GM12878 (cell line): ENCODE data around the gene TFR2. TPM values are rescaled to one million over a fixed set of nuclear protein-coding genes. Genes with fewer than 3 reads are reported as not detected.

Source experiments
- ATAC-seq: fragments of 200-7000 bp; cut with Tn5 transposase; 3 replicates; pipeline ENCODE4 v1.9.1; 2020; ENCODE audit warnings: mild to moderate bottlenecking, moderate library complexity
- BruUV-seq: library from RNA; stranded (reverse); fragments of 400-500 nt; replicated peaks from 2 replicates; lab custom pipeline; 2021; lab: Mats Ljungman, UMichigan
- CTCF ChIA-PET: fragments of 300-600 bp; sonication (Branson Sonifier 250); formaldehyde crosslinking; extraction: SDS; loops from one replicate; lab custom pipeline; 2021; ENCODE audit warnings: inconsistent platforms; lab: Yijun Ruan, JAX
- POLR2A ChIA-PET: fragments of 350-600 bp; formaldehyde crosslinking; extraction: SDS; loops from one replicate; lab custom pipeline; 2021; ENCODE audit warnings: inconsistent platforms; lab: Charles Lee
- RAD21 ChIA-PET: fragments of 300-600 bp; sonication (Branson Sonifier 250); formaldehyde crosslinking; loops from one replicate; lab custom pipeline; 2023; ENCODE audit warnings: antibody characterized with exemption; ENCODE audit not compliant: unreplicated experiment; lab: Charles Lee
- SMC1A ChIA-PET: fragments of 300-600 bp; sonication (Branson Sonifier 250); formaldehyde crosslinking; loops from one replicate; lab custom pipeline; 2023; ENCODE audit not compliant: unreplicated experiment, uncharacterized antibody; lab: Charles Lee
- DNase-seq: peaks from one replicate; pipeline ENCODE4 v3.0.0-alpha.2; 2011; ENCODE audit warnings: low read depth, low spot score
- FAIRE-seq: peaks from 3 replicates; lab custom pipeline; 2011; peaks lifted over from hg19 to GRCh38; lab: Jason Lieb, UNC
- H2AFZ ChIP-seq: 2 replicates; pipeline ENCODE4 v1.6.0; 2011; ENCODE audit warnings: low read depth, low read length, control low read depth; ENCODE audit not compliant: control insufficient read depth
- H3K27ac ChIP-seq: 2 replicates; pipeline ENCODE4 v1.5.1; 2011; ENCODE audit warnings: control low read depth; ENCODE audit not compliant: control insufficient read depth, insufficient read depth
- H3K27me3 ChIP-seq, 2 experiments: replicated peaks in 1 of 2; 2 replicates each; pipeline versions ENCODE4 v1.6.0 to v1.6.1; 2011; ENCODE audit warnings: low read length in 1 of 2; ENCODE audit not compliant: control insufficient read depth in 2 of 2, insufficient read depth in 2 of 2
- H3K36me3 ChIP-seq, 2 experiments: 2 replicates each; pipeline ENCODE4 v1.5.1; 2011; ENCODE audit warnings: low read length in 1 of 2; ENCODE audit not compliant: control insufficient read depth in 2 of 2, insufficient read depth in 2 of 2
- H3K4me1 ChIP-seq: 2 replicates; pipeline ENCODE4 v1.6.1; 2011; ENCODE audit warnings: mild to moderate bottlenecking, low read length, moderate library complexity, mixed read lengths; ENCODE audit not compliant: control insufficient read depth, insufficient read depth
- H3K4me2 ChIP-seq: 2 replicates; pipeline ENCODE4 v1.6.0; 2011; ENCODE audit warnings: control low read depth; ENCODE audit not compliant: control insufficient read depth, insufficient read depth
- H3K4me3 ChIP-seq: fragments of 200-600 bp; sonication (generic); 2 replicates; pipeline ENCODE4 v1.5.1; 2016
- H3K79me2 ChIP-seq: 2 replicates; pipeline ENCODE4 v1.6.0; 2011; ENCODE audit warnings: low read length; ENCODE audit not compliant: control insufficient read depth, insufficient read depth
- H3K9ac ChIP-seq: 2 replicates; pipeline ENCODE4 v1.8.0; 2011; ENCODE audit warnings: low read length, control low read depth, mixed read lengths; ENCODE audit not compliant: control insufficient read depth, insufficient read depth
- H3K9me3 ChIP-seq: replicated peaks from 3 replicates; pipeline ENCODE4 v1.5.1; 2011; ENCODE audit warnings: mild to moderate bottlenecking, low read length; ENCODE audit not compliant: control insufficient read depth, insufficient read depth
- H4K20me1 ChIP-seq: 2 replicates; pipeline ENCODE4 v1.6.0; 2011; ENCODE audit not compliant: control insufficient read depth, insufficient read depth
- GABPA ChIP-seq: IDR thresholded peaks from 2 replicates; pipeline ENCODE4 v1.6.1; 2014; ENCODE audit warnings: antibody characterized with exemption, low read depth, mild to moderate bottlenecking, inconsistent platforms
- IRF5 ChIP-seq: fragments of 450-650 bp; IDR thresholded peaks from 2 replicates; pipeline ENCODE4 v1.6.1; 2017; ENCODE audit warnings: borderline replicate concordance
- KLF5 ChIP-seq: fragments of 450-650 bp; IDR thresholded peaks from 2 replicates; pipeline ENCODE4 v1.6.1; 2014; ENCODE audit warnings: mild to moderate bottlenecking; ENCODE audit not compliant: partially characterized antibody
- REST ChIP-seq: IDR thresholded peaks from 2 replicates; pipeline ENCODE4 v1.6.1; 2012; ENCODE audit warnings: mild to moderate bottlenecking, low read depth, low read length
- SREBF2 ChIP-seq: IDR thresholded peaks from 2 replicates; pipeline ENCODE4 v1.6.1; 2012; ENCODE audit warnings: mild to moderate bottlenecking, low read length
- STAT3 ChIP-seq: IDR thresholded peaks from 2 replicates; pipeline ENCODE4 v1.6.1; 2011; ENCODE audit warnings: low read depth, low read length, improper control_type of control experiment
- TCF12 ChIP-seq: IDR thresholded peaks from 2 replicates; pipeline ENCODE4 v1.6.1; 2011; ENCODE audit warnings: low read depth, mild to moderate bottlenecking, low read length
- WRNIP1 ChIP-seq: IDR thresholded peaks from 2 replicates; pipeline ENCODE4 v1.6.1; 2011; ENCODE audit warnings: low read depth, low read length, improper control_type of control experiment, borderline replicate concordance
- ZBTB40 ChIP-seq: fragments of 450-650 bp; IDR thresholded peaks from 2 replicates; pipeline ENCODE4 v1.6.1; 2016; ENCODE audit warnings: mild to moderate bottlenecking, moderate library complexity, borderline replicate concordance
- WGBS: methylation state at CpG from one replicate; pipeline ENCODE4 v1.1.6; 2016; ENCODE audit warnings: low lambda C conversion rate; ENCODE audit not compliant: insufficient replicate concordance, insufficient coverage; ENCODE audit errors: missing lambda C conversion rate; 5-methylcytosine and 5-hydroxymethylcytosine counted together
- in situ Hi-C: fragments of 300-500 bp; cut with MboI; formaldehyde crosslinking; loops from 9 replicates; pipeline ENCODE4 v1.14.3; 2018; ENCODE audit warnings: mixed read lengths
- intact Hi-C: fragments of 100-400 bp; cut with micrococcal nuclease; formaldehyde crosslinking; loops from one replicate; pipeline ENCODE4 v1.14.2; 2022; ENCODE audit not compliant: unreplicated experiment
- polyA plus RNA-seq, 11 experiments: library from polyadenylated mRNA; depleted of rRNA in 4 of 11; unstranded in 6 of 11; stranded (reverse) in 5 of 11; fragments of >200 nt; fragmentation: Nextera tagmentation in 4 of 11; fragmentation: Illumina TruSeq in 1 of 11; extraction: Ambion mirVana in 4 of 11; extraction: Trizol in 1 of 11; gene quantifications; 1 replicate in 1 of 11; 2 replicates in 10 of 11; pipeline versions ENCODE4 v1.2.1 to v1.2.3, GENCODE V29; 2011 to 2016; ENCODE audit warnings: inconsistent platforms in 2 of 11, missing spikeins in 2 of 11, low read depth in 1 of 11
- total RNA-seq, 4 experiments: library from RNA; depleted of rRNA in 3 of 4; stranded (reverse); fragments of >200 nt in 3 of 4; fragmentation: Illumina TruSeq in 1 of 4; extraction: Trizol in 1 of 4; gene quantifications; 2 replicates each; pipeline versions ENCODE4 v1.2.1 to v1.2.3, GENCODE V29; 2013 to 2021

TFR2 gene
- total and polyA plus RNA-seq, 10 of the 15 experiments (the other 5 are each of a cell fraction or from before 2014, with no cell fraction given) = 0.30 to 7.2 (median 1.8) TPM

- TF ChIP-seq REST = no peak
Measured at GRCh38 chr7:100676501-100677306, 35.4 kb upstream of the TFR2 start (continued).

- peak; percentile 60 for ATAC-seq
- CTCF ChIA-PET = interaction anchor here (1.1 to 6.3 kb wide), 2 partner anchors 15 to 63 kb away, joined by 3 to 57 read pairs; partner anchors contain the start of gene MOSPD3
- RAD21 ChIA-PET = interaction anchor here (0.9 kb wide), 1 partner anchor 247 kb away, joined by 3 read pairs; the partner anchor contains the start of gene ZCWPW1
- Histone ChIP-seq H3K27me3 (no peaks in the 10 kb centered on the region), H3K9ac (peak overlapping the region; percentile 94), H4K20me1 (0 out of 2 replicates have a peak, but pooled peaks cover 3% of the 10 kb centered on the region), H3K36me3 (peaks cover 4 to 26% of the 10 kb centered on the region in 2 experiments; a peak in 3 of 4 replicates), H3K4me1 (no peaks in the 10 kb centered on the region; the same call in 1 of the 2 replicates), H3K27ac (peak overlapping the region; percentile 55; the same call in 1 of the 2 replicates), H3K4me2 (peak overlapping the region; percentile 54; the same call in 1 of the 2 replicates), H3K9me3 (no peaks in the 10 kb centered on the region), H3K79me2 (peaks cover 24% of the 10 kb centered on the region), H2AFZ (no peak overlapping the region), H3K4me3 (peak overlapping the region; percentile 98)
- DNase-seq = peak; percentile 34
- in situ Hi-C loops = loop anchor here (25.0 kb wide), 1 partner anchor 213 kb away; the partner anchor contains the start of gene SPACDR
- FAIRE-seq = no peak
- no TSS peak for BruUV-seq
- 0% methylated on average over 33 of the region's 59 CpGs for WGBS
- POLR2A ChIA-PET = interaction anchor here (1.8 kb wide), 3 partner anchors 30 to 90 kb away, joined by 5 to 7 read pairs (median 6); partner anchors contain the start of genes FBXO24, LRCH4, MOSPD3 and POP7
- intact Hi-C loops = loop anchor here (1.0 kb wide), 1 partner anchor 42 kb away; no protein-coding TSS in a partner anchor
- SMC1A ChIA-PET = no interaction called here
- TF ChIP-seq SREBF2 (no peak), GABPA (no peak), IRF5 (no peak), KLF5 (no peak), TCF12 (no peak), STAT3 (no peak), WRNIP1 (no peak), ZBTB40 (no peak)
Measured at GRCh38 chr7:100675581-100676350, 34.4 kb upstream of the TFR2 start.
